Neural progenitor cell (in vitro differentiated cells): Measurements from ENCODE around the gene CLDN10.

Source experiments
- CTCF ChIP-seq: fragments of 200-600 bp; sonication (generic); IDR thresholded peaks from 2 replicates; pipeline ENCODE4 v1.5.1; 2017; ENCODE audit warnings: antibody characterized with exemption, mild to moderate bottlenecking
- EZH2 ChIP-seq: fragments of 200-600 bp; sonication (generic); IDR thresholded peaks from 2 replicates; pipeline ENCODE4 v1.6.1; 2017; ENCODE audit warnings: antibody characterized with exemption, mild to moderate bottlenecking, moderate library complexity
- EZH2phosphoT487 ChIP-seq: fragments of 200-600 bp; sonication (generic); IDR thresholded peaks from 2 replicates; pipeline ENCODE4 v1.6.1; 2017; ENCODE audit warnings: antibody characterized with exemption

- TF ChIP-seq EZH2, result no peak
- TF ChIP-seq CTCF, result no peak
- TF ChIP-seq EZH2phosphoT487, result no peak
These were observed 53.1 kb downstream of the CLDN10 start for GRCh38 chr13:95605448-95606125.
